Testis (tissue), 2 donors: Measurements from ENCODE around the gene CLEC3A.
"Not testable (repeated sequence)": the region's sequence is repeated elsewhere in the genome, so short reads cannot be mapped to it uniquely, and the experiment has no call there.

Source experiments
- POLR2A ChIP-seq: fragments of 450-650 bp; IDR thresholded peaks from one replicate; pipeline ENCODE4 v1.6.1; 2017; ENCODE audit warnings: antibody characterized with exemption, mild to moderate bottlenecking, moderate library complexity
- TF ChIP-seq, protein P1 (sequence below), 3 experiments: fragments of 450-650 bp in 2 of 3; fragments of 200-600 bp in 1 of 3; sonication (generic) in 1 of 3; IDR thresholded peaks; one replicate each; pipeline ENCODE4 v1.5.1; 2016 to 2019; ENCODE audit warnings: antibody characterized with exemption in 3 of 3, mild to moderate bottlenecking in 2 of 3, moderate library complexity in 1 of 3

DNA sequence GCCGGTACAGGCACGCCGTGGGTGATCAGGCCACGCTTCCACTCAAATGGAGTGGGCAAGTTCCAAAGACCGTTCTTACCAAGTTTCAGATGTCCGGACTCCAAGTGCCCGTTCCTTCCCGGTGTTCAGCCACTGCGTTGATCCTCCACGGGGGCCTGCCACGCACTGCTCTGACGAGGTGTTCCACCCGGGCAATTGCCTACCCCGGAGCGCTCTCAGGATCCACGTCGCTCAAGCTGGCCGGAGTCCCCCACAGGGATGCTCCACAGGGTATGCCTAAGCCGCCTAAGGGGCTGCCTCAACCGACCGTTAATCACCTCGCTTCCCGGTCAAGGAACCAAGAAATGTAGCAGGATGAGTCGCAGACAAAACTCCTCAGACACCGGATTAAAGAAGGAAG is 37.5 kb downstream of the CLEC3A start:
- not testable (repeated sequence) for TF ChIP-seq POLR2A
- TF ChIP-seq, protein P1, sequence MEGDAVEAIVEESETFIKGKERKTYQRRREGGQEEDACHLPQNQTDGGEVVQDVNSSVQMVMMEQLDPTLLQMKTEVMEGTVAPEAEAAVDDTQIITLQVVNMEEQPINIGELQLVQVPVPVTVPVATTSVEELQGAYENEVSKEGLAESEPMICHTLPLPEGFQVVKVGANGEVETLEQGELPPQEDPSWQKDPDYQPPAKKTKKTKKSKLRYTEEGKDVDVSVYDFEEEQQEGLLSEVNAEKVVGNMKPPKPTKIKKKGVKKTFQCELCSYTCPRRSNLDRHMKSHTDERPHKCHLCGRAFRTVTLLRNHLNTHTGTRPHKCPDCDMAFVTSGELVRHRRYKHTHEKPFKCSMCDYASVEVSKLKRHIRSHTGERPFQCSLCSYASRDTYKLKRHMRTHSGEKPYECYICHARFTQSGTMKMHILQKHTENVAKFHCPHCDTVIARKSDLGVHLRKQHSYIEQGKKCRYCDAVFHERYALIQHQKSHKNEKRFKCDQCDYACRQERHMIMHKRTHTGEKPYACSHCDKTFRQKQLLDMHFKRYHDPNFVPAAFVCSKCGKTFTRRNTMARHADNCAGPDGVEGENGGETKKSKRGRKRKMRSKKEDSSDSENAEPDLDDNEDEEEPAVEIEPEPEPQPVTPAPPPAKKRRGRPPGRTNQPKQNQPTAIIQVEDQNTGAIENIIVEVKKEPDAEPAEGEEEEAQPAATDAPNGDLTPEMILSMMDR (IDR thresholded peaks at IDR 0.05): not testable (repeated sequence)
